GM12873 (cell line): ENCODE data around the gene FYN.

ENCODE experiments used
- CTCF ChIP-seq: IDR thresholded peaks from 2 replicates; pipeline ENCODE4 v1.5.1; 2012; ENCODE audit warnings: low read depth, mild to moderate bottlenecking, moderate library complexity, low read length, control low read depth; ENCODE audit not compliant: insufficient read depth; ENCODE audit errors: missing control alignments

The FYN gene

GRCh38 chr6:111615916-111616612 is 257.2 kb downstream of the FYN start:
- TF ChIP-seq CTCF = no peak

- no peak for TF ChIP-seq CTCF
These were observed 258.2 kb downstream of the FYN start for GRCh38 chr6:111614833-111615582.

DNA sequence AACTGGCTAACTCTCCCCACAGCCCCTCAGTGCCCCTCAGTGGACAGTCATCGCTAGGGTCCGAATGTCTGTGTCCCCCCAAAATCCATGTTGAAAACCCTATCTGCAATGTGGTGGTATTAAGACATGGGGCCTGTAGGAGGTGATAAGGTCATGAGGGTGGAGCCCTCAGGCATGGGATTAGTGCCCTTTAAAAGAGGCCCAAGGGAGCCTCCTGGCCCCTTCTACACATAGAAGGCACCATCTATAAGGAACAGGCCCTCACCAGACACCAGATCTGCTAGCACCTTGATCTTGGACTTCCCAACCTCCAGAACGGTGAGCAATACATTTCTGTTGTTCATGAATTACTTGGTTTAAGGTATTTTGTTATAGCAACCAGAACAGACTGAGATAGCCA is 260.9 kb downstream of the FYN start:
- no peak for TF ChIP-seq CTCF

DNA sequence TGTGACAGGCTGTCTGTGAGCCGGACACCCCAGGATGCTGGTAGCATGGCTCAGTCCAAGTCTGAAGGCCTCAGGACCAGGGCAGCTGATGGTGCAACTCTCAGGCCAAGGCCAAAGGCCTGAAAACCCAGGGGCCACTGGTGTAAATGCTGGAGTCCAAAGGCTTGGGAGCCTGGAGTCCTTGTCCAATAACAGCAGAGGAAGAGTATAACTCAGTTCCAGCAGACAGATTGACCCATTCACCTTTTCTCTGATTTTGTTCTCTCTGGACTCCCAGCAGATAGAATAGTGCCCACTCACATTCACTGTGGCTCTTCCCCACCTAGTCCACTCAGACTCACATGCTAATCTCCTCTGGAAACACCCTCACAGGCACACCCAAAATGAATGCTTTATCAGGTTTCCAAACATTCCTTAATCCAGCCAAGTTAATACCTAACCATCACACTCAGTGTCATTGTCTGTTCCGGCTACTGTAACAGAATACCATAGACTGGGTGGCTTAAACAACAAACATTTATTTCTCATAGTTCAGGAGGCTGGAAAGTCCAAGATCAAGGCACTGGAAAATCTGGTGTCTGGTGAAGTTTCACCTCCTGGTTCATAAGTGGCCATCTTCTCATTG is 262.6 kb downstream of the FYN start:
- TF ChIP-seq CTCF = no peak
